ENCODE measurements around the gene PRLR. TPM values are rescaled to one million over a fixed set of nuclear protein-coding genes. Genes with fewer than 3 reads are reported as not detected.

The PRLR gene
- total RNA-seq, 1 experiment from 2014 or later: 2.5 TPM

GRCh38 chr5:35213608-35214007 lies 16.7 kb downstream of the PRLR start:
- Histone ChIP-seq H3K79me1 (ENCODE audit: insufficient read depth, low read depth, low read length, poor library complexity, severe bottlenecking) (no peaks in the 10 kb centered on the region), H3T11ph (ENCODE audit: low read length) (no peak overlapping the region), H3K9ac (ENCODE audit: extremely low read depth, insufficient read length, low read length) (no peak overlapping the region), H2BK20ac (ENCODE audit: low read depth, low read length, poor library complexity, severe bottlenecking) (no peak overlapping the region), H3K4ac (ENCODE audit: low read depth, low read length) (no peak overlapping the region), H3K27ac (ENCODE audit: insufficient read length, low read depth, low read length) (no peak overlapping the region), H2BK120ac (ENCODE audit: low read depth, low read length, poor library complexity, severe bottlenecking) (no peak overlapping the region), H2AK5ac (ENCODE audit: insufficient read length, low read length) (no peak overlapping the region), H3K9me3 (ENCODE audit: control insufficient read depth, low read depth, low read length) (no peaks in the 10 kb centered on the region), H3K27me3 (ENCODE audit: insufficient read depth, low read length) (no peaks in the 10 kb centered on the region), H4K20me1 (ENCODE audit: control insufficient read depth, insufficient read depth, insufficient read length) (no peaks in the 10 kb centered on the region), H2BK12ac (ENCODE audit: insufficient read length, low read depth, low read length) (no peak overlapping the region), H3K14ac (ENCODE audit: insufficient read depth, low read length) (no peak overlapping the region), H3K79me2 (ENCODE audit: insufficient read depth, low read length) (no peaks in the 10 kb centered on the region), H4K5ac (ENCODE audit: insufficient read length, low read depth, low read length) (no peak overlapping the region), H2AFZ (ENCODE audit: low read length) (no peak overlapping the region), H3K56ac (ENCODE audit: insufficient read length, low read depth, low read length) (no peak overlapping the region), H4K8ac (replicated peaks; ENCODE audit: insufficient read length, low read depth, low read length) (no peak overlapping the region), H4K91ac (ENCODE audit: insufficient read length, low read depth, low read length) (no peak overlapping the region), H3K4me2 (ENCODE audit: insufficient read depth, insufficient read length, low read length) (no peak overlapping the region), H3K4me1 (ENCODE audit: insufficient read depth, low read length) (no peaks in the 10 kb centered on the region), H2BK5ac (ENCODE audit: insufficient read length, low read length) (no peak overlapping the region), H3K18ac (ENCODE audit: insufficient read length, low read depth, low read length) (no peak overlapping the region), H3K23me2 (ENCODE audit: insufficient read length, low read depth, low read length, poor library complexity, severe bottlenecking) (no peaks in the 10 kb centered on the region), H3K23ac (ENCODE audit: insufficient read length, low read depth, low read length) (no peak overlapping the region), H2BK15ac (ENCODE audit: low read depth, low read length) (no peak overlapping the region)
- Mint-ChIP-seq H3K27me3 (ENCODE audit: low read depth) (no peaks in the 10 kb centered on the region), H3K27ac (no peak overlapping the region), H3K4me3 (no peak overlapping the region), H3K9me3 (peaks cover 0 to 2% of the 10 kb centered on the region in 2 experiments; a peak in 2 of 5 replicates), H3K36me3 (ENCODE audit: insufficient read depth in 1 of 3, low read depth in 3 of 3) (no peaks in the 10 kb centered on the region), H3K4me1 (no peaks in the 10 kb centered on the region)
- TF ChIP-seq CTCF (conservative IDR thresholded peaks at IDR 0.05): 0 out of 3 replicates have a peak, but pooled peaks have one; percentile 13
- no peak for DNase-seq
- no CpG with 5 or more reads among the region's 3 CpGs for WGBS (ENCODE audit: extremely low coverage, insufficient read length, low lambda C conversion rate)
